IMR-90 (cell line): Measurements from ENCODE around the gene MUC20.

ENCODE experiments used
- CEBPB ChIP-seq: IDR thresholded peaks from 2 replicates; pipeline ENCODE4 v1.6.1; 2012; ENCODE audit warnings: low read depth, low read length, improper control_type of control experiment
- MAFK ChIP-seq: IDR thresholded peaks from 2 replicates; pipeline ENCODE4 v1.6.1; 2012; ENCODE audit warnings: low read depth, low read length, improper control_type of control experiment
- MAZ ChIP-seq: IDR thresholded peaks from 2 replicates; pipeline ENCODE4 v1.6.1; 2012; ENCODE audit warnings: low read depth, mild to moderate bottlenecking, low read length, improper control_type of control experiment, moderate library complexity, borderline replicate concordance
- MXI1 ChIP-seq: IDR thresholded peaks from 2 replicates; pipeline ENCODE4 v1.6.1; 2012; ENCODE audit warnings: low read depth, mild to moderate bottlenecking, low read length, moderate library complexity, borderline replicate concordance
- POLR2A ChIP-seq: IDR thresholded peaks from 2 replicates; pipeline ENCODE4 v1.6.1; 2012; ENCODE audit warnings: mild to moderate bottlenecking, low read depth, low read length
- RFX5 ChIP-seq: IDR thresholded peaks from 2 replicates; pipeline ENCODE4 v1.8.0; 2012; ENCODE audit warnings: low read depth, mild to moderate bottlenecking, low read length, moderate library complexity
- TF ChIP-seq, protein P1 (sequence below): conservative IDR thresholded peaks from 2 replicates; pipeline ENCODE4 v1.5.1; 2012; ENCODE audit warnings: mild to moderate bottlenecking, low read depth, low read length, improper control_type of control experiment

DNA sequence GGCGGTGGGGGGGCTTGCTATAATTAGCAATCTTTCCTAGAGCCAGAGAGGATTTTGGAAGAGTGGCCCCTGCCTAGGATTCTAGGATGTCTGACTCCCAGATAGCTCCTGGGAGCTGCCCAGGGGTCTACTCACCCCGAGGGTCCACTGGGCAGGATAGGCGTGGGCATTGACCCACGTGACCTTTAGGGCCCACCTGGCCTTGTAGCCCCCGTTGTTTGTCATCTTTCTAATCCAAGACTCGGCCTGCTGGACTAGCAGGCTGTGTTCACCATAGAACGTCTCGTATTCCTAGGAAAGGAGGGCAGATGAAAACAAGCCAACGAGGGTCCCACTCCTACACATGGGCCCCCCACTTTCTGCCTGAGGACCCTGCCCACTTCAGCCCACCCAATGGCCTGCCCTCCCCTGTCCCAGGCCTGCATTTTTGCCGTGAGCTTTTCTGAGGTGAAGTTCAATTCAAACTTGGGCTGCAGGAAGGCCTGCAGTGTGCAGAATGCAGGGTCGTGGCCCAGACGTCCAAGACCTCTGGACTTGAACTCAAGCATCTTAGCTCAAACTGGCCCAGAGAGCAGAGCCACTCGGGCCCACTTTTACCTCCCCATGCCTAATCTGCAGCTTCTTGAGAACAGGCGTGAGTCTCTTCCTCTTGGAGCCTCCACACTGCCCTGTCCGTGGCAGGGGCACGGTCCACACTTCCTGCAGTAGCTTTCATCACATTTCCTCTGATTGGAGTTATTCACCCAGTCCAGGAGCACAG lies 49.5 kb downstream of the MUC20 start:
- TF ChIP-seq, protein P1, sequence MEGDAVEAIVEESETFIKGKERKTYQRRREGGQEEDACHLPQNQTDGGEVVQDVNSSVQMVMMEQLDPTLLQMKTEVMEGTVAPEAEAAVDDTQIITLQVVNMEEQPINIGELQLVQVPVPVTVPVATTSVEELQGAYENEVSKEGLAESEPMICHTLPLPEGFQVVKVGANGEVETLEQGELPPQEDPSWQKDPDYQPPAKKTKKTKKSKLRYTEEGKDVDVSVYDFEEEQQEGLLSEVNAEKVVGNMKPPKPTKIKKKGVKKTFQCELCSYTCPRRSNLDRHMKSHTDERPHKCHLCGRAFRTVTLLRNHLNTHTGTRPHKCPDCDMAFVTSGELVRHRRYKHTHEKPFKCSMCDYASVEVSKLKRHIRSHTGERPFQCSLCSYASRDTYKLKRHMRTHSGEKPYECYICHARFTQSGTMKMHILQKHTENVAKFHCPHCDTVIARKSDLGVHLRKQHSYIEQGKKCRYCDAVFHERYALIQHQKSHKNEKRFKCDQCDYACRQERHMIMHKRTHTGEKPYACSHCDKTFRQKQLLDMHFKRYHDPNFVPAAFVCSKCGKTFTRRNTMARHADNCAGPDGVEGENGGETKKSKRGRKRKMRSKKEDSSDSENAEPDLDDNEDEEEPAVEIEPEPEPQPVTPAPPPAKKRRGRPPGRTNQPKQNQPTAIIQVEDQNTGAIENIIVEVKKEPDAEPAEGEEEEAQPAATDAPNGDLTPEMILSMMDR = no peak
- TF ChIP-seq POLR2A (no peak), MXI1 (no peak), MAFK (no peak), CEBPB (no peak), MAZ (no peak), RFX5 (no peak)
